ENCODE data around the gene COL8A2.

The COL8A2 gene

GRCh38 chr1:36134505-36135329, 9.7 kb upstream of the COL8A2 start:
- peak; percentile 38 for DNase-seq

DNA sequence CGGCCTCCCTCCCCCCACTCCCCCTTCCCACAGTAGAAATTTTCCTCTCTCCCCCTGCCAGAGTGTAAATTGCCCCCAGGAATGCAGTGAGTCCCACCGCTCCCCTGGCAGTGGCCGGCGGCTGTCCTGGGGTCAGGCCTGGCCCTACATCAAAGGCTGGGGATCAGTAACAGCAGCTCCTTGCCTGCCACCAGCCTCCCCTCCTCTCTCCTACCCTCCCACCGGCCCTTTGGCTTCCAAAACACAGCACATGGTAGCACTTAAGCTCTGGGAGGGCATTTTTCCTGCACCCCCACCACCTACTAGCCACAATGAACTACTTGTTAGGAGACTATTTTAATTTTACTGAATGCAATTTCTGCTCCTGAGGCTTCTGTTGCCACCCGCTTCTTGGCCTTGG, 9.0 kb upstream of the COL8A2 start:
- no peak for DNase-seq

DNA sequence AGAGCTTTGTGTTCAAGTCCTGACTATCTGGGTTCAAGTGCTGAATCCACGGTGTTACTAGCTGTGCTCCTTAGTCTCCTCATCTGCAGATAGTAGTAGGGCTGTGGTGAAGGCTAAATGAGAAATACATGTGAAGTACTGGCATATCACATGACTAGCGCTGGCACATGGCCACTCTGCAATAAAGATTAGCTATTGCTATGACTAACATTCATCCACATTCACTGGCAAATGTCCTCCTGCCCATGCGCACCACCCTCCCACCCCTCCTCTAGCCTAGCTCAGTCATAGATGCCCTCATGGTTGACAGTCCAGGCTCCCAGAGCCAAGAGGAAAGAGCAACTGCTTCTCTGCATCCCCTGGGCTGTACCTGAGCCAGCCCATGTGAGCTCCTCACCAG, 8.5 kb upstream of the COL8A2 start:
- no peak for DNase-seq

DNA sequence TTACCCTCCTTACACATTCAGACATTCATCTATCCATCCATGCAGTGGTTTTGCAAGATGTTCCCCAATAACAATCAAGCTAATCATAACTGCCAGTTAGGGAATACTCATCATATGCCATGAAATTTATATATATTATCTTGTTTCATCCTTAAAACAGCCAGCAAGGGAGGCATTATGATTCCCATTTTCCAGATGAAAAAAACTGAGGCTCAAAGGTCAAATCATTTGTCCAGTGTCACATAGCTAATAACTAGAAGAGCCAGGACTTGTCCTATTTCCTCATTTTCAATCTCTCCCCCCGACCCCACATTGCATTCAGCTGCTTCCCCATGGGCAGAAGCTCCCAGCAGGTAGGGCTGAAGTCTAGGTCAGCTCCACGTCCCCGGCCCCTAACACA, 7.0 kb upstream of the COL8A2 start:
- no peak for DNase-seq

DNA sequence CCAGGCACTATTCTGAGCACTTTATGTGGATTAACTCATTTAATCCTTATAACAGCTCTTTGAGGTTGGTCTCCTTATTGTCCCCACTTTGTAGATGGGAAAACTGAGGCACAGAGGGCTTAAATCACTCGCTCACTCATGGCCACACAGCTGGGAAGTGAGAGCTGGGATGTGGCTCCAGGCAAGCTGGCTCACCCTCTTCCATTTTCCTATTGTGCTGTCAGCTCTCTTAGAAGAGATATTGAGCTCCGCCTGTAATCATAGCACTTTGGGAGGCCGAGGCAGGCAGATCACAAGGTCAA, 3.8 kb upstream of the COL8A2 start:
- DNase-seq = no peak

GRCh38 chr1:36128126-36128904, 3.3 kb upstream of the COL8A2 start:
- DNase-seq = no peak

- DNase-seq = no peak
Observed at GRCh38 chr1:36126797-36127500, 1.9 kb upstream of the COL8A2 start.

GRCh38 chr1:36126005-36126716, 1.1 kb upstream of the COL8A2 start:
- DNase-seq = no peak

- DNase-seq = no peak
Observed at GRCh38 chr1:36124404-36125128, 456 bp downstream of the COL8A2 start.

GRCh38 chr1:36123356-36123755, 1.7 kb downstream of the COL8A2 start:
- peak; percentile 71 for DNase-seq

- DNase-seq = no peak
Observed at GRCh38 chr1:36122062-36123030, 2.7 kb downstream of the COL8A2 start.

- DNase-seq = no peak
Observed at GRCh38 chr1:36119456-36119855, 5.6 kb downstream of the COL8A2 start.

- no peak for DNase-seq
Observed at GRCh38 chr1:36118447-36119204, 6.4 kb downstream of the COL8A2 start.

DNA sequence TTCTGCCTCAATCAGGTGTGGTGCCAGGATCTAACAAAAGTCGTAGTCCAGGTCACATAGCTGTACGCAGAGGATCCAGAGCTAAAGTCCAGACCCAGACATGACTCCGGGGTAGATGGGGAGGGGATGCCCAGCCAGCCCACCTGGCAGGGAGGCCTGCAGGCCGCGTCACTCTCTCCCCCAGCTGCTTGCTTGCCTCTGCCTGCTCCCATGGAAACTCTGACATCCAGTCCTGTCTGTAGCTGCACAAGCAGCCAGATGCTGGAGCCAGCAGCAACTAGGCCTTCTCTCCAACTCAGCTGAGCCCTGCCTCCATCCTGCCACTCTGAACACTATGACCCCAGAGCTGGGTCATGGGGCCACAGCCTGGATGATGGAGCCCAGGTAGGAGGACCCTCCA, 8.1 kb downstream of the COL8A2 start:
- no peak for DNase-seq

- DNase-seq = peak; percentile 34
Observed at GRCh38 chr1:36115931-36116330, 9.1 kb downstream of the COL8A2 start.

DNA sequence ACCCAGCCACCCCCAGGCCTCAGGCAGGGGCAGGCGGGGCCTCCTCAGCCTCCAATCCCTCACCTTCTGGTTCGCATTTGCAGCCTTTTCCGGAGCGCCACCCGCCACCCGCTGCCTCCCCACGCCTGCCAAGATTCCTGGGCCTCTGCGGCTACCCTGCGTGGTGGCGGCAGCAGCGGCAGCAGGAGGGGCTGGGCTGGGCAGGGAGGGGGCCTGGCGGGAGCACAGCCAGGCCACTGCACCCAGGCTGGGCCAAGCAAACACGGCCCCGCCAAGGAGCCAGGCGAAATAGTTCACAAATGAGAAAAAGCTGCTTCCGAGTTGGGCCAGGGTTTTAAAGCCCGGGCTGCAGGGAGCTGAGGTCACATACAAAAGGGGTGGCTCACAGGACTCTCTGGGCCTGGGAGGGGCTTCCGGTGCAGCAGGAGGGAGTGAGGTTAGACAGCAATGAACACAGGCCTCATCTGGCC, 9.8 kb downstream of the COL8A2 start:
- no peak for DNase-seq

DNA sequence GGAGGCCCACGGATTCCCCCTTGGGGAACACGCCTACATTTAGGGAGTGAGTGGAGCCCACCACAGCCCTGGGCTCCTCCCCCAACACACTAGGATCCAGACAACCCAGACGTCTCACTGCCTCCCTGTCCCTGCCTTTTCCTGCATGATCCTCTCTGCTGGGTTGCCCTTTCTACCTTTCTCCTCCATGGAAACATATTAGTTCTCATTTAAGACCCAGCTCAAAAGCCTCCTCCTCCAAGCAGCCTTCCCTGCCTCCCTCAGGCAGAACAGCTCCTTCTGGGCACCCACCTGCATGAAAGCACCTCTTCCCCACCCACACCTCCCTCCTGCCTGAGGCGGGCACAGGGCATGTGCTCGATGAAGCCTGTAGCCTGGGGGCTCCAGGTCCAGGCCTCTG, 10.7 kb downstream of the COL8A2 start:
- DNase-seq = no peak

DNA sequence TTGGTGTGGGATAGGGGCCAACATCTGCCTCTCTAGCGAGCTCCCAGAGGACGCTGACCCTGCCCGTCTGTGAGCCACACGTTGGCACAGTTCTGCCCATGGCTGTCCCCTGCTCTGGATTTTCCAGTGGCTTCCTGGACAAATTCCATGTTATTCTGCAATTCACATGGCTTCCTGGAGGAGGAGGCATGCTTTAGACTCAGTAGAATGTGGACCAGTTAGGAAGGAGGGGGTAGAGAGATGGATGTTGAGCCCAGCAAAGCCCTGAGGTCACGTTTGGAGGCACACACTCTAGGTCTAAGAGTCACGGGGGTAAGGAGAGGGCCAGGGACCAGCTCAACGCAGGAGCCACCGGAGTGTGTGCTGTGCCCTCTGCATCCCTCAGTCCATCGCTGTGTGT, 12.2 kb downstream of the COL8A2 start:
- no peak for DNase-seq

- DNase-seq = no peak
Observed at GRCh38 chr1:36111151-36111550, 13.9 kb downstream of the COL8A2 start.

DNA sequence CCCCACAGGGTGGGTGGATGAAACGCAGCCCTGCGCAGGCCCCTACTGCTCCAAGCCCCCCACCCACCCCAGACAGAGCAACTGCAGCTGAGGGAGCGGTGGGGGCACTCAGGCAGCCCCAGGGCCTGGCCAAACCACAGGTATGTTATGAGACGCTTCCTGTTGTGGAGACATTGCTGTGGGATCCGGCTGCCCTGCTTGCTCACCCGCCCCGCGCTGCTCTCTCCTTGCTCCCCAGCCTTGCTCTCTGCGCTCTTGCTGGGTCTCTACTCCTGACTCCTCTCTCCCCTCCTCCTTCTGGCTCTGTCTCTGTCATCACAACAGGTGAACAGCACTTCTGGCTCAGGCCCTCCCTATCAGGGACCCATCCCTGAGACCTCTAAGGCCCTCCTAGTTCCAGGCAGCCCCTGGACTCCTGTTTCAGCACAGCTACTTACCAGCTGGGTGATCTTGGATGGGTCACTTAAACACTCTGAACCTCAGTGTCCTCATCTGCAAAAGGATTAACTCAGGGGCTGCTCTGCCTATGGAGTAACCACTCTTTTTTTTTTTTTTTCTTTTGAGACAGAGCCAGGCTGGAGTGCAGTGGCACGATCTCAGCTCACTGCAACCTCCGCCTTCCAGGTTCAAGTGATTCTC, 15.9 kb downstream of the COL8A2 start:
- DNase-seq = peak; percentile 51

All from CD4-positive, alpha-beta T cell treated with Interleukin-15 for 1 hour (primary cell).